Choroid plexus epithelial cell (primary cell): Measurements from ENCODE around the gene TMEM126B.
A peak's percentile ranks its signal among the peaks of the same experiment; 100 is the strongest.

Experiments used
- DNase-seq: peaks from one replicate; pipeline ENCODE4 v3.0.0-alpha.2; 2010; ENCODE audit warnings: low read depth
- H3K4me3 ChIP-seq: 2 replicates; pipeline ENCODE4 v1.5.1; 2011; ENCODE audit warnings: low read depth, mild to moderate bottlenecking, control low read depth, low read length, moderate library complexity
- CTCF ChIP-seq: conservative IDR thresholded peaks from 2 replicates; pipeline ENCODE4 v1.5.1; 2011; ENCODE audit warnings: low read depth, mild to moderate bottlenecking, control low read depth, inconsistent platforms, low read length, moderate library complexity

Gene TMEM126B

GRCh38 chr11:85627998-85628770 is at the start of gene TMEM126B:
Gene TMEM126B (plus strand): TSS chr11:85628593. CDS start chr11:85628608, 15 bp downstream.
- DNase-seq = peak; percentile 97
- TF ChIP-seq CTCF = no peak
- H3K4me3 ChIP-seq = peak within 1 kb of the TSS; percentile 60

DNA sequence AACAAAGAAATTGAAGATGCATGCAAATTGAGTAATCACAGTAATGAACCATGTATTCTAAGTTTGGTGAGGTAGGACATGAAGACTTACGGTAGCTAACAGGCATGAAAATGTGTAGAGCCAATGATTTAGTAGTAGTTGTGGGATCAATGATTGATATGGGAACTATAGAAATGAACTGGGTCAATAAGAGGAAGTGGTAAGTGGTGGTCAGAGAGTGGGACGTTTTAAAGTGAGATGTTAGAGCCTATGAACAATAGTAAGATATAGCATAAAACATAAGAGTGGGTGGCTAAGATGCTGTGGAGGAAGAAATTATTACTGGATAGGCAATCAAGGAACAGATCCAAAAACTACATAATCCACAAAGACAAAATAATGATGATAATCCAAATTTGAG is 46.3 kb upstream of the TMEM126B start:
- H3K4me3 ChIP-seq = no peak overlapping the region
- TF ChIP-seq CTCF = no peak
- DNase-seq = no peak

DNA sequence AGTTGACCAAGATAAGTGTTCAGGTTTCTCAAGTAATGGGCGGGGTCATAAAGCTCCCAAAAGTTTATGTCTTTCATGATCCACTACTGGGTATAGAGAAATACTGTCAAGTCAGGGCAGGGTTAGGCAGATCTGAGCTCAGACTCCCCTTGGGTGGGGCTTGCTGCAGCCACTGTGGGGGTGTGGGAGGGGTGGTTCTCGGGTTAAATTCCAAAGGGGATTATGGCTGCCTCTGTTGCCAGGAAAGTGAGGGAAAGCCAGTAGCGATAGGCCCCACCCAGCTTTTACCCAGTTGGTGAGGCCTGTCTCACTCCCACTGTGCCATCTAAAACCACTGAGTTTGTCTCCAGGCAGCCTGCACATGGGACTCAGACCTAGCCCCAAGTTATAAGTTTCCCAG is 39.0 kb upstream of the TMEM126B start:
- no peak for DNase-seq
- no peak for TF ChIP-seq CTCF
- H3K4me3 ChIP-seq = no peak overlapping the region

- peak; percentile 66 for DNase-seq
- H3K4me3 ChIP-seq = no peak overlapping the region
- TF ChIP-seq CTCF = peak; percentile 31
These were observed 37.4 kb upstream of the TMEM126B start for GRCh38 chr11:85590848-85591483.

GRCh38 chr11:85595285-85595884 is 33.0 kb upstream of the TMEM126B start:
- peak; percentile 74 for DNase-seq
- peak; percentile 57 for TF ChIP-seq CTCF
- H3K4me3 ChIP-seq = no peak overlapping the region

GRCh38 chr11:85596886-85597285 is 31.5 kb upstream of the TMEM126B start:
- no peak for TF ChIP-seq CTCF
- no peak overlapping the region for H3K4me3 ChIP-seq
- no peak for DNase-seq

- DNase-seq = no peak
- no peak overlapping the region for H3K4me3 ChIP-seq
These were observed 29.3 kb upstream of the TMEM126B start for GRCh38 chr11:85599083-85599482.

More at GRCh38 chr11:85599083-85599482, 29.3 kb upstream of the TMEM126B start:
- TF ChIP-seq CTCF = no peak
